ENCODE measurements around the gene PRDM16.

DNA sequence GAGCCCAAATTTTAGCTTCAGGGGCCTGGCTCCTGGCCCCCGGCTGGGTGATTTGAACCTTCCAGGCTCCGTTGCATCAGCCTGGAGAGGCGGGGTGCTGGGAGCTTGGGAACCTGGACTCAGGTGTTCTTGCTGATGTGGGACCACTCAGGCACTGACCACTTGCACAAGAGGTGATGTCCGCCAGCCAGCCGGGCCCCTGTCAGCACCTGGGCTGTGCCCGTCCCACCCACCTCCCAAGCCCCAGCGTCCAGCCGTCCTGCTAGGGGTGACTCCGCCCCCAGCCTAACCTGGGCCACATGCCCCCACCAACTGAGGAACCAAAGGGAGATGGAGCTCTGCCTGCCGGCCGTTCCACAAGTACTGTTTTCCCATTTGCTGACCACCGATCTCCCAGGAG lies 338.0 kb downstream of the PRDM16 start:
- TF ChIP-seq, protein P1, sequence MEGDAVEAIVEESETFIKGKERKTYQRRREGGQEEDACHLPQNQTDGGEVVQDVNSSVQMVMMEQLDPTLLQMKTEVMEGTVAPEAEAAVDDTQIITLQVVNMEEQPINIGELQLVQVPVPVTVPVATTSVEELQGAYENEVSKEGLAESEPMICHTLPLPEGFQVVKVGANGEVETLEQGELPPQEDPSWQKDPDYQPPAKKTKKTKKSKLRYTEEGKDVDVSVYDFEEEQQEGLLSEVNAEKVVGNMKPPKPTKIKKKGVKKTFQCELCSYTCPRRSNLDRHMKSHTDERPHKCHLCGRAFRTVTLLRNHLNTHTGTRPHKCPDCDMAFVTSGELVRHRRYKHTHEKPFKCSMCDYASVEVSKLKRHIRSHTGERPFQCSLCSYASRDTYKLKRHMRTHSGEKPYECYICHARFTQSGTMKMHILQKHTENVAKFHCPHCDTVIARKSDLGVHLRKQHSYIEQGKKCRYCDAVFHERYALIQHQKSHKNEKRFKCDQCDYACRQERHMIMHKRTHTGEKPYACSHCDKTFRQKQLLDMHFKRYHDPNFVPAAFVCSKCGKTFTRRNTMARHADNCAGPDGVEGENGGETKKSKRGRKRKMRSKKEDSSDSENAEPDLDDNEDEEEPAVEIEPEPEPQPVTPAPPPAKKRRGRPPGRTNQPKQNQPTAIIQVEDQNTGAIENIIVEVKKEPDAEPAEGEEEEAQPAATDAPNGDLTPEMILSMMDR (conservative IDR thresholded peaks at IDR 0.05; ENCODE audit: low read length): no peak
- TF ChIP-seq EZH2phosphoT487 (IDR thresholded peaks at IDR 0.05; ENCODE audit: borderline replicate concordance): no peak
